ENCODE measurements around the gene PMF1.

GRCh38 chr1:156196445-156196844 is 16.4 kb upstream of the PMF1 start:
- TF ChIP-seq, protein P1, sequence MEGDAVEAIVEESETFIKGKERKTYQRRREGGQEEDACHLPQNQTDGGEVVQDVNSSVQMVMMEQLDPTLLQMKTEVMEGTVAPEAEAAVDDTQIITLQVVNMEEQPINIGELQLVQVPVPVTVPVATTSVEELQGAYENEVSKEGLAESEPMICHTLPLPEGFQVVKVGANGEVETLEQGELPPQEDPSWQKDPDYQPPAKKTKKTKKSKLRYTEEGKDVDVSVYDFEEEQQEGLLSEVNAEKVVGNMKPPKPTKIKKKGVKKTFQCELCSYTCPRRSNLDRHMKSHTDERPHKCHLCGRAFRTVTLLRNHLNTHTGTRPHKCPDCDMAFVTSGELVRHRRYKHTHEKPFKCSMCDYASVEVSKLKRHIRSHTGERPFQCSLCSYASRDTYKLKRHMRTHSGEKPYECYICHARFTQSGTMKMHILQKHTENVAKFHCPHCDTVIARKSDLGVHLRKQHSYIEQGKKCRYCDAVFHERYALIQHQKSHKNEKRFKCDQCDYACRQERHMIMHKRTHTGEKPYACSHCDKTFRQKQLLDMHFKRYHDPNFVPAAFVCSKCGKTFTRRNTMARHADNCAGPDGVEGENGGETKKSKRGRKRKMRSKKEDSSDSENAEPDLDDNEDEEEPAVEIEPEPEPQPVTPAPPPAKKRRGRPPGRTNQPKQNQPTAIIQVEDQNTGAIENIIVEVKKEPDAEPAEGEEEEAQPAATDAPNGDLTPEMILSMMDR (conservative IDR thresholded peaks at IDR 0.05) = no peak
- no peak for TF ChIP-seq ZFX (IDR thresholded peaks at IDR 0.05)
